ENCODE data around the gene ZNF74.

ZNF74 gene

DNA sequence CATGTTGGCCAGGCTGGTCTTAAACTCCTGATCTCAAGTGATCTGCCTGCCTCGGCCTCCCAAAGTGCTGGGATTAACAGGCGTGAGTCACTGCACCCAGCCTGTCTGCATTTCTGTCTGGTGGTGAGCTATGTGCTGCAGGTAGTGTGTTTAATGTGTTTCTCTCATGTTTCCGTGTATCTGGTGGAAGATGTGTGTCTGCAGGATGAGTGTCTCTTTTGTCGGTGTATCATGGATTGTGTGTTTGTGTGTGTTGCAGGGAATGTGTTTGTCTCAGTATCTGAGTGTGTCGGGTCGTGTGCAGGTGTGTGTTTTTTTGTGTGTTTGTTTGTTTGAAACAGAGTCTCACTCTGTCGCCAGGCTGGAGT is 27.5 kb downstream of the ZNF74 start:
- no peak overlapping the region for H3K27ac ChIP-seq
- TF ChIP-seq CTCF (IDR thresholded peaks at IDR 0.05): no peak
- no peak for TF ChIP-seq ZFX (IDR thresholded peaks at IDR 0.05; ENCODE audit: borderline replicate concordance)

GRCh38 chr22:20422271-20423007 is 28.5 kb downstream of the ZNF74 start:
- H3K27ac ChIP-seq: no peak overlapping the region
- no peak for TF ChIP-seq CTCF (IDR thresholded peaks at IDR 0.05)
- no peak for TF ChIP-seq ZFX (IDR thresholded peaks at IDR 0.05; ENCODE audit: borderline replicate concordance)

DNA sequence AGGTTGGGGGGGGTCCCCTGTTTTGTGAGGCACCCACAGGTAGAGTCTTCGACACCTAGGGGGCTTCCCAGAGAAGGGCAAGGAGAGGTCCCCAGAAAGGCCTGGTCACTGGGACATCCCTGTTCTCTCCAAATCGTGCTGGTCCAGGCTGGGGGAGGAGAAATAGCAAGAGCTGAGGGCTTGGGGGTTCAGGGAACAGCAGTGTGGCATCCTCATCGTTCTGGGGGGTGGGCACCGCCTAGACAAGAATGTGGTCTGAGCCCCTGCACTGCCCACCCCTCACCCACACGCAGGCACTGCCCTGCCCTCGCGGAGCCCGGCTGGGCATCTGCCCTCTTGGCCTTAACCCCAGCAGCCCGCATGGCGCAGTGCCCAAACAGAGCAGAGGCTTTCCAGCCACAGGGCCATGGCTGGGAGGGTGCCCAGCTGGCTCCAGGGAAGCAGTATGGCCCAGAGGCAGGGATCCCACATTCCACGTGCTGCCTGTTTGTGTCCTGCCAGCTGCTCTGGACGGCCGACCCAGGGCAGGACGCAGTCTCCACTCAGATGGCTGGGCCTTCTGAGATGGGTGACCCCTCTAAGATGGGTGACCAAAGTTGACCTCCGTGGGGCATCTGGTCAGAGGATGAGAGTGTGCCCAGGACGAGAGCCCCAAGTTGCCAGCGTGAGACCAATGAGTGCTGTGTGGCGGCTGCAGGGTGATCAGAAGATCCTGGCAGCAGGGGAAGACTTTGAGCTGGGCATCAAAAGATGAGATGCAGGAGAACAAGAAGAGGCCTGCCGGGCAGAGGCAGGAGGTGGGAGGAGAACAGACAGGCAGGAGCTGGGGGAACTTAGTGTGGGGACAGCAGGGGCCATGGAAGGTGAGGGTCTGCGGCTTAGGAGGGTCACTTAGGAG is 29.3 kb downstream of the ZNF74 start:
- H3K27ac ChIP-seq: no peak overlapping the region
- TF ChIP-seq CTCF (IDR thresholded peaks at IDR 0.05): no peak
- no peak for TF ChIP-seq ZFX (IDR thresholded peaks at IDR 0.05; ENCODE audit: borderline replicate concordance)

- no peak overlapping the region for H3K27ac ChIP-seq
- TF ChIP-seq CTCF (IDR thresholded peaks at IDR 0.05): no peak
- no peak for TF ChIP-seq ZFX (IDR thresholded peaks at IDR 0.05; ENCODE audit: borderline replicate concordance)
Measured at GRCh38 chr22:20423906-20424551, 30.1 kb downstream of the ZNF74 start.

GRCh38 chr22:20424568-20424931 is 30.6 kb downstream of the ZNF74 start:
- TF ChIP-seq CTCF (IDR thresholded peaks at IDR 0.05) (no peak), ZFX (IDR thresholded peaks at IDR 0.05; ENCODE audit: borderline replicate concordance) (no peak)
- H3K27ac ChIP-seq: no peak overlapping the region

- no peak for TF ChIP-seq CTCF (IDR thresholded peaks at IDR 0.05)
- TF ChIP-seq ZFX (IDR thresholded peaks at IDR 0.05; ENCODE audit: borderline replicate concordance): no peak
- H3K27ac ChIP-seq: no peak overlapping the region
Measured at GRCh38 chr22:20424932-20425565, 31.1 kb downstream of the ZNF74 start.

All from 22Rv1 (cell line).